ENCODE measurements around the gene LACTBL1.
"Not testable (repeated sequence)": the region's sequence is repeated elsewhere in the genome, so short reads cannot be mapped to it uniquely, and the experiment has no call there.

The LACTBL1 gene

GRCh38 chr1:22976127-22976460, 3.4 kb upstream of the LACTBL1 start:
- DNase-seq: no peak

- no peak for DNase-seq
These were observed 3.0 kb upstream of the LACTBL1 start for GRCh38 chr1:22975694-22976093.

GRCh38 chr1:22971611-22972405, 858 bp downstream of the LACTBL1 start:
- DNase-seq: no peak

- DNase-seq: no peak
These were observed 1.5 kb downstream of the LACTBL1 start for GRCh38 chr1:22971161-22971560.

- no peak for DNase-seq
These were observed 2.6 kb downstream of the LACTBL1 start for GRCh38 chr1:22970096-22970495.

- no peak for DNase-seq
These were observed 3.4 kb downstream of the LACTBL1 start for GRCh38 chr1:22969304-22969709.

- DNase-seq: no peak
These were observed 4.8 kb downstream of the LACTBL1 start for GRCh38 chr1:22967833-22968232.

GRCh38 chr1:22966309-22966708, 6.4 kb downstream of the LACTBL1 start:
- DNase-seq: no peak

GRCh38 chr1:22963044-22963677, 9.5 kb downstream of the LACTBL1 start:
- DNase-seq: no peak

- DNase-seq: no peak
These were observed 10.1 kb downstream of the LACTBL1 start for GRCh38 chr1:22962558-22962957.

- no peak for DNase-seq
These were observed 12.9 kb downstream of the LACTBL1 start for GRCh38 chr1:22959545-22960360.

GRCh38 chr1:22958556-22958955, 14.1 kb downstream of the LACTBL1 start:
- no peak for DNase-seq

GRCh38 chr1:22957066-22957465, 15.6 kb downstream of the LACTBL1 start:
- DNase-seq: no peak

GRCh38 chr1:22955146-22955545, 17.5 kb downstream of the LACTBL1 start:
- DNase-seq: no peak

- DNase-seq: no peak
These were observed 18.9 kb downstream of the LACTBL1 start for GRCh38 chr1:22953740-22954141.

- no peak for DNase-seq
These were observed 19.5 kb downstream of the LACTBL1 start for GRCh38 chr1:22953057-22953739.

GRCh38 chr1:22952694-22953056, 20.0 kb downstream of the LACTBL1 start:
- no peak for DNase-seq

- DNase-seq: no peak
These were observed 20.9 kb downstream of the LACTBL1 start for GRCh38 chr1:22951796-22952195.

- DNase-seq: no peak
These were observed 22.8 kb downstream of the LACTBL1 start for GRCh38 chr1:22949822-22950331.

GRCh38 chr1:22945171-22945570, 27.5 kb downstream of the LACTBL1 start:
- not testable (repeated sequence) for DNase-seq

GRCh38 chr1:22944346-22945055, 28.2 kb downstream of the LACTBL1 start:
- no peak for DNase-seq

- no peak for DNase-seq
These were observed 31.4 kb downstream of the LACTBL1 start for GRCh38 chr1:22941257-22941656.

Measured in C1 segment of cervical spinal cord (tissue), 14 donors.